IMR-90 (cell line): ENCODE data around the gene PATJ. TPM values are rescaled to one million over a fixed set of nuclear protein-coding genes. Genes with fewer than 3 reads are reported as not detected.

Experiments
- ATAC-seq: fragments of 200-7000 bp; cut with Tn5 transposase; 2 replicates; pipeline ENCODE4 v1.9.1; 2020; ENCODE audit warnings: low read depth, mild to moderate bottlenecking, moderate library complexity
- BruUV-seq: library from RNA; stranded (reverse); fragments of 400-500 nt; replicated peaks from 2 replicates; lab custom pipeline; 2021; lab: Mats Ljungman, UMichigan
- CTCF ChIA-PET: fragments of 300-600 bp; formaldehyde crosslinking; extraction: SDS; loops from one replicate; lab custom pipeline; 2021; ENCODE audit warnings: antibody characterized with exemption; lab: Yijun Ruan, JAX
- POLR2A ChIA-PET: fragments of 300-600 bp; sonication (Branson Sonifier 250); formaldehyde crosslinking; loops from one replicate; lab custom pipeline; 2022; ENCODE audit warnings: antibody characterized with exemption; ENCODE audit not compliant: unreplicated experiment; lab: Charles Lee
- DNase-seq: peaks from one replicate; pipeline ENCODE4 v3.0.0; 2013
- H2AFZ ChIP-seq: replicated peaks from 2 replicates; pipeline ENCODE3; 2013; ENCODE audit warnings: low read length, mild to moderate bottlenecking; ENCODE audit not compliant: poor library complexity
- H2AK5ac ChIP-seq: 2 replicates; pipeline ENCODE4 v1.6.1; 2013; ENCODE audit warnings: low read depth, low read length, inconsistent platforms
- H2AK9ac ChIP-seq: replicated peaks from 2 replicates; pipeline ENCODE3; 2013; ENCODE audit warnings: mild to moderate bottlenecking, low read depth, low read length, moderate library complexity; ENCODE audit not compliant: poor library complexity
- H2BK120ac ChIP-seq: 2 replicates; pipeline ENCODE4 v1.6.1; 2013; ENCODE audit warnings: low read depth, low read length, inconsistent platforms
- H2BK15ac ChIP-seq: 3 replicates; pipeline ENCODE4 v1.6.1; 2013; ENCODE audit warnings: low read depth, low read length, inconsistent platforms
- H2BK20ac ChIP-seq: 2 replicates; pipeline ENCODE4 v1.6.1; 2013; ENCODE audit warnings: low read depth, mild to moderate bottlenecking, inconsistent platforms, low read length, moderate library complexity
- H2BK5ac ChIP-seq: 2 replicates; pipeline ENCODE4 v1.6.1; 2013; ENCODE audit warnings: mild to moderate bottlenecking, low read depth, low read length, inconsistent platforms; ENCODE audit not compliant: poor library complexity, severe bottlenecking
- H3K14ac ChIP-seq: replicated peaks from 2 replicates; pipeline ENCODE4 v1.6.1; 2013; ENCODE audit warnings: low read depth, low read length, inconsistent platforms
- H3K18ac ChIP-seq: 2 replicates; pipeline ENCODE4 v1.6.1; 2013; ENCODE audit warnings: low read depth, low read length, control low read depth
- H3K23ac ChIP-seq: 2 replicates; pipeline ENCODE4 v1.6.1; 2013; ENCODE audit warnings: low read depth, low read length, inconsistent platforms
- H3K27ac ChIP-seq: 2 replicates; pipeline ENCODE4 v1.5.1; 2013; ENCODE audit warnings: mild to moderate bottlenecking, control low read depth, low read length; ENCODE audit not compliant: insufficient read depth
- H3K27me3 ChIP-seq: 2 replicates; pipeline ENCODE4 v1.6.1; 2013; ENCODE audit warnings: low read length; ENCODE audit not compliant: control insufficient read depth, insufficient read depth
- H3K36me3 ChIP-seq: 2 replicates; pipeline ENCODE4 v1.6.1; 2013; ENCODE audit warnings: low read length, mixed read lengths; ENCODE audit not compliant: control insufficient read depth, insufficient read depth
- H3K4ac ChIP-seq: 2 replicates; pipeline ENCODE4 v1.6.1; 2013; ENCODE audit warnings: low read depth, low read length, inconsistent platforms
- H3K4me1 ChIP-seq: 2 replicates; pipeline ENCODE4 v1.6.1; 2013; ENCODE audit warnings: low read length, mixed read lengths; ENCODE audit not compliant: control insufficient read depth, insufficient read depth
- H3K4me2 ChIP-seq: 2 replicates; pipeline ENCODE4 v1.6.1; 2013; ENCODE audit warnings: low read depth, mild to moderate bottlenecking, control low read depth, low read length, moderate library complexity
- H3K4me3 ChIP-seq: 2 replicates; pipeline ENCODE4 v1.5.1; 2013; ENCODE audit warnings: low read depth, mild to moderate bottlenecking, control low read depth, low read length, moderate library complexity; ENCODE audit not compliant: insufficient read depth
- H3K56ac ChIP-seq: 2 replicates; pipeline ENCODE4 v1.6.1; 2013; ENCODE audit warnings: low read length, inconsistent platforms; ENCODE audit not compliant: insufficient read depth; ENCODE audit errors: extremely low read depth
- H3K79me1 ChIP-seq, 2 experiments: 2 replicates each; pipeline ENCODE4 v1.6.1; 2013; ENCODE audit warnings: low read length in 2 of 2, inconsistent platforms in 1 of 2, low read depth in 1 of 2
- H3K9ac ChIP-seq: 2 replicates; pipeline ENCODE4 v1.6.1; 2013; ENCODE audit warnings: low read depth, low read length, control low read depth
- H3K9me1 ChIP-seq: 2 replicates; pipeline ENCODE4 v1.6.1; 2013; ENCODE audit warnings: low read length, inconsistent platforms; ENCODE audit not compliant: insufficient read depth
- H3K9me3 ChIP-seq: 2 replicates; pipeline ENCODE4 v1.6.1; 2013; ENCODE audit warnings: low read length; ENCODE audit not compliant: control insufficient read depth, insufficient read depth
- H4K20me1 ChIP-seq: 2 replicates; pipeline ENCODE4 v1.6.1; 2013; ENCODE audit warnings: low read length, inconsistent platforms; ENCODE audit not compliant: insufficient read depth
- H4K5ac ChIP-seq: 2 replicates; pipeline ENCODE4 v1.6.1; 2013; ENCODE audit warnings: mild to moderate bottlenecking, low read depth, low read length, control low read depth
- H4K8ac ChIP-seq, 2 experiments: 2 replicates each; pipeline ENCODE4 v1.6.1; 2013; ENCODE audit warnings: low read depth in 2 of 2, low read length in 2 of 2, control low read depth in 1 of 2, inconsistent platforms in 1 of 2
- H4K91ac ChIP-seq: 2 replicates; pipeline ENCODE4 v1.6.1; 2013; ENCODE audit warnings: low read depth, low read length, inconsistent platforms; ENCODE audit not compliant: insufficient read depth
- BHLHE40 ChIP-seq: fragments of 150-350 bp; IDR thresholded peaks from 2 replicates; pipeline ENCODE4 v1.6.1; 2016; ENCODE audit warnings: mild to moderate bottlenecking, low read depth, low read length
- CEBPB ChIP-seq: IDR thresholded peaks from 2 replicates; pipeline ENCODE4 v1.6.1; 2012; ENCODE audit warnings: low read depth, low read length, improper control_type of control experiment
- CHD1 ChIP-seq: IDR thresholded peaks from 2 replicates; pipeline ENCODE4 v1.6.1; 2012; ENCODE audit warnings: low read depth, low read length, improper control_type of control experiment
- FOS ChIP-seq: fragments of 150-350 bp; IDR thresholded peaks from 2 replicates; pipeline ENCODE4 v1.6.1; 2016; ENCODE audit warnings: low read depth, low read length
- MAFK ChIP-seq: IDR thresholded peaks from 2 replicates; pipeline ENCODE4 v1.6.1; 2012; ENCODE audit warnings: low read depth, low read length, improper control_type of control experiment
- MAZ ChIP-seq: IDR thresholded peaks from 2 replicates; pipeline ENCODE4 v1.6.1; 2012; ENCODE audit warnings: low read depth, mild to moderate bottlenecking, low read length, improper control_type of control experiment, moderate library complexity, borderline replicate concordance
- MXI1 ChIP-seq: IDR thresholded peaks from 2 replicates; pipeline ENCODE4 v1.6.1; 2012; ENCODE audit warnings: low read depth, mild to moderate bottlenecking, low read length, moderate library complexity, borderline replicate concordance
- NFE2L2 ChIP-seq: fragments of 150-350 bp; IDR thresholded peaks from 2 replicates; pipeline ENCODE4 v1.6.1; 2016; ENCODE audit warnings: low read depth, mild to moderate bottlenecking, low read length
- POLR2A ChIP-seq: IDR thresholded peaks from 2 replicates; pipeline ENCODE4 v1.6.1; 2012; ENCODE audit warnings: mild to moderate bottlenecking, low read depth, low read length
- RAD21 ChIP-seq: IDR thresholded peaks from 2 replicates; pipeline ENCODE4 v1.6.1; 2012; ENCODE audit warnings: low read length, improper control_type of control experiment
- RCOR1 ChIP-seq: IDR thresholded peaks from 2 replicates; pipeline ENCODE4 v1.6.1; 2012; ENCODE audit warnings: mild to moderate bottlenecking, low read length, improper control_type of control experiment; ENCODE audit not compliant: insufficient replicate concordance
- RFX5 ChIP-seq: IDR thresholded peaks from 2 replicates; pipeline ENCODE4 v1.8.0; 2012; ENCODE audit warnings: low read depth, mild to moderate bottlenecking, low read length, moderate library complexity
- SMC3 ChIP-seq: fragments of 150-350 bp; IDR thresholded peaks from 2 replicates; pipeline ENCODE4 v1.6.1; 2016; ENCODE audit warnings: low read depth, mild to moderate bottlenecking, antibody characterized with exemption, low read length, moderate library complexity
- USF2 ChIP-seq: fragments of 150-350 bp; IDR thresholded peaks from 2 replicates; pipeline ENCODE4 v1.6.1; 2017; ENCODE audit warnings: mild to moderate bottlenecking, antibody characterized with exemption, low read length, low read depth
- whole genome bisulfite sequencing, 2 experiments: methylation state at CpG; one replicate each; pipeline versions ENCODE4 v1.1.5 to v1.1.7; 2013; ENCODE audit warnings: missing lambda C conversion rate in 2 of 2; ENCODE audit not compliant: insufficient read length in 1 of 2; ENCODE audit errors: extremely low coverage in 2 of 2; 5-methylcytosine and 5-hydroxymethylcytosine counted together
- dilution Hi-C: fragments of 300-500 bp; cut with HindIII; formaldehyde crosslinking; loops from one replicate; pipeline ENCODE4 v1.14.3; 2018; ENCODE audit warnings: low sequenced_read_pairs; ENCODE audit not compliant: unreplicated experiment
- in situ Hi-C: fragments of 300-500 bp; cut with MboI; formaldehyde crosslinking; loops from 3 replicates; pipeline ENCODE4 v1.14.3; 2019; ENCODE audit warnings: low sequenced_read_pairs, inconsistent platforms, mixed read lengths
- intact Hi-C: fragments of 100-400 bp; cut with micrococcal nuclease; formaldehyde crosslinking; loops from 2 replicates; pipeline ENCODE4 v1.10.0; 2022
- polyA plus RNA-seq, 3 experiments: library from polyadenylated mRNA; depleted of rRNA; stranded (reverse); fragments of >200 nt; gene quantifications; 2 replicates each; pipeline ENCODE4 v1.2.3, GENCODE V29; 2012; ENCODE audit warnings: low replicate concordance in 1 of 3
- total RNA-seq: library from RNA; depleted of rRNA; stranded (reverse); fragments of >200 nt; gene quantifications from 2 replicates; pipeline ENCODE4 v1.2.3, GENCODE V29; 2012
- TF ChIP-seq, protein P1 (sequence below): conservative IDR thresholded peaks from 2 replicates; pipeline ENCODE4 v1.5.1; 2012; ENCODE audit warnings: mild to moderate bottlenecking, low read depth, low read length, improper control_type of control experiment
- TF ChIP-seq, protein P2 (sequence below): fragments of 150-350 bp; IDR thresholded peaks from 2 replicates; pipeline ENCODE4 v1.6.1; 2016; ENCODE audit warnings: low read depth, mild to moderate bottlenecking, low read length, moderate library complexity, borderline replicate concordance

PATJ gene
- total and polyA plus RNA-seq, 2 of the 4 experiments (the other 2 are of a cell fraction) = 2.0 to 3.4 TPM

DNA sequence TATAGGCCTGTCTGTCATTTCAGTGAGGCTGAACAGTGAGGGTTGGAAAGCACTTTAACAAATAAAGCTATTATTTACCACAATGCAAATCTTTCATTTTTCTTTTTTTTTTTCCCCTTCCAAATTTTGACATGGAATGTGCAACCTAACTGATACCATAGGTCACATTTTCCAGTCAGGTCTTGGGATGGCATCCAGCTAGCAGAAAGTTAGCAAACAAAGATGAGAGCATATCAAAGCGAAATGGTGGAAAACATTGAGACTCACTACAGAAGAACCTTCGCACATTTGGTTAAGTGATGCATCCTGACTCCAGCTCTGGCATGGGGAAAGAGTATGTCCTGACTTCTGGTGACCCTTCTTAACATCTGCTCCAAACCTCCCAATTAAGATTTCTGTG is 347.3 kb downstream of the PATJ start:
- no peaks in the 10 kb centered on the region for H3K36me3 ChIP-seq
- no peak overlapping the region for H3K27ac ChIP-seq
- no peak overlapping the region for H3K56ac ChIP-seq
- H2BK20ac ChIP-seq = no peak overlapping the region
- no peak overlapping the region for H2AK9ac ChIP-seq
- H3K18ac ChIP-seq = no peak overlapping the region
- H4K91ac ChIP-seq = no peak overlapping the region
- H3K14ac ChIP-seq = no peak overlapping the region
- H3K9me3 ChIP-seq = no peaks in the 10 kb centered on the region
- H3K9me1 ChIP-seq = no peaks in the 10 kb centered on the region
- in situ Hi-C loops (loop anchor here (10.0 kb wide), 1 partner anchor 45 kb away; no protein-coding TSS in a partner anchor), dilution Hi-C loops (no loop called here), intact Hi-C loops (no loop called here)
- no peak overlapping the region for H2BK5ac ChIP-seq
- H3K4me3 ChIP-seq = no peak overlapping the region
- H3K27me3 ChIP-seq = no peaks in the 10 kb centered on the region
- ChIA-PET POLR2A (no interaction called here), CTCF (interaction anchor here (0.6 kb wide), 3 partner anchors 15 to 238 kb away, joined by 3 to 6 read pairs (median 3); no protein-coding TSS in a partner anchor)
- H3K23ac ChIP-seq = no peak overlapping the region
- H4K20me1 ChIP-seq = no peaks in the 10 kb centered on the region
- H4K8ac ChIP-seq = no peak overlapping the region
- no TSS peak for BruUV-seq
- WGBS, 2 experiments = 100% methylated on average over 1 of the region's 2 CpGs; no CpG with 5 or more reads in 1 of the 2 experiments
- no peak overlapping the region for H3K9ac ChIP-seq
- TF ChIP-seq MAFK (no peak), NFE2L2 (no peak), RCOR1 (no peak), USF2 (no peak), CHD1 (no peak), MAZ (no peak), CEBPB (no peak), SMC3 (no peak), RFX5 (no peak), BHLHE40 (no peak), MXI1 (no peak), POLR2A (no peak), RAD21 (no peak), FOS (no peak)
- TF ChIP-seq, protein P1, sequence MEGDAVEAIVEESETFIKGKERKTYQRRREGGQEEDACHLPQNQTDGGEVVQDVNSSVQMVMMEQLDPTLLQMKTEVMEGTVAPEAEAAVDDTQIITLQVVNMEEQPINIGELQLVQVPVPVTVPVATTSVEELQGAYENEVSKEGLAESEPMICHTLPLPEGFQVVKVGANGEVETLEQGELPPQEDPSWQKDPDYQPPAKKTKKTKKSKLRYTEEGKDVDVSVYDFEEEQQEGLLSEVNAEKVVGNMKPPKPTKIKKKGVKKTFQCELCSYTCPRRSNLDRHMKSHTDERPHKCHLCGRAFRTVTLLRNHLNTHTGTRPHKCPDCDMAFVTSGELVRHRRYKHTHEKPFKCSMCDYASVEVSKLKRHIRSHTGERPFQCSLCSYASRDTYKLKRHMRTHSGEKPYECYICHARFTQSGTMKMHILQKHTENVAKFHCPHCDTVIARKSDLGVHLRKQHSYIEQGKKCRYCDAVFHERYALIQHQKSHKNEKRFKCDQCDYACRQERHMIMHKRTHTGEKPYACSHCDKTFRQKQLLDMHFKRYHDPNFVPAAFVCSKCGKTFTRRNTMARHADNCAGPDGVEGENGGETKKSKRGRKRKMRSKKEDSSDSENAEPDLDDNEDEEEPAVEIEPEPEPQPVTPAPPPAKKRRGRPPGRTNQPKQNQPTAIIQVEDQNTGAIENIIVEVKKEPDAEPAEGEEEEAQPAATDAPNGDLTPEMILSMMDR = no peak
- TF ChIP-seq, protein P2, sequence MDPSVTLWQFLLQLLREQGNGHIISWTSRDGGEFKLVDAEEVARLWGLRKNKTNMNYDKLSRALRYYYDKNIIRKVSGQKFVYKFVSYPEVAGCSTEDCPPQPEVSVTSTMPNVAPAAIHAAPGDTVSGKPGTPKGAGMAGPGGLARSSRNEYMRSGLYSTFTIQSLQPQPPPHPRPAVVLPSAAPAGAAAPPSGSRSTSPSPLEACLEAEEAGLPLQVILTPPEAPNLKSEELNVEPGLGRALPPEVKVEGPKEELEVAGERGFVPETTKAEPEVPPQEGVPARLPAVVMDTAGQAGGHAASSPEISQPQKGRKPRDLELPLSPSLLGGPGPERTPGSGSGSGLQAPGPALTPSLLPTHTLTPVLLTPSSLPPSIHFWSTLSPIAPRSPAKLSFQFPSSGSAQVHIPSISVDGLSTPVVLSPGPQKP = no peak
- ATAC-seq (no peak), DNase-seq (no peak)
- H3K4me1 ChIP-seq = no peaks in the 10 kb centered on the region
- no peak overlapping the region for H3K4ac ChIP-seq
- no peak overlapping the region for H3K4me2 ChIP-seq
- no peak overlapping the region for H2BK15ac ChIP-seq
- no peak overlapping the region for H2AFZ ChIP-seq
- H2AK5ac ChIP-seq = no peak overlapping the region
- H4K5ac ChIP-seq = no peak overlapping the region
- no peaks in the 10 kb centered on the region for H3K79me1 ChIP-seq
- H2BK120ac ChIP-seq = no peak overlapping the region
